Stimulated activated naive CD4-positive, alpha-beta T cell treated with Interleukin-2 at 50 U/mL for 16 hours (primary cell): ENCODE results near the gene CPE.
"Not testable (repeated sequence)": the region's sequence is repeated elsewhere in the genome, so short reads cannot be mapped to it uniquely, and the experiment has no call there.

Experiments used
- DNase-seq: peaks from one replicate; lab custom pipeline; 2025; lab: John Stamatoyannopoulos, UW

The CPE gene

DNA sequence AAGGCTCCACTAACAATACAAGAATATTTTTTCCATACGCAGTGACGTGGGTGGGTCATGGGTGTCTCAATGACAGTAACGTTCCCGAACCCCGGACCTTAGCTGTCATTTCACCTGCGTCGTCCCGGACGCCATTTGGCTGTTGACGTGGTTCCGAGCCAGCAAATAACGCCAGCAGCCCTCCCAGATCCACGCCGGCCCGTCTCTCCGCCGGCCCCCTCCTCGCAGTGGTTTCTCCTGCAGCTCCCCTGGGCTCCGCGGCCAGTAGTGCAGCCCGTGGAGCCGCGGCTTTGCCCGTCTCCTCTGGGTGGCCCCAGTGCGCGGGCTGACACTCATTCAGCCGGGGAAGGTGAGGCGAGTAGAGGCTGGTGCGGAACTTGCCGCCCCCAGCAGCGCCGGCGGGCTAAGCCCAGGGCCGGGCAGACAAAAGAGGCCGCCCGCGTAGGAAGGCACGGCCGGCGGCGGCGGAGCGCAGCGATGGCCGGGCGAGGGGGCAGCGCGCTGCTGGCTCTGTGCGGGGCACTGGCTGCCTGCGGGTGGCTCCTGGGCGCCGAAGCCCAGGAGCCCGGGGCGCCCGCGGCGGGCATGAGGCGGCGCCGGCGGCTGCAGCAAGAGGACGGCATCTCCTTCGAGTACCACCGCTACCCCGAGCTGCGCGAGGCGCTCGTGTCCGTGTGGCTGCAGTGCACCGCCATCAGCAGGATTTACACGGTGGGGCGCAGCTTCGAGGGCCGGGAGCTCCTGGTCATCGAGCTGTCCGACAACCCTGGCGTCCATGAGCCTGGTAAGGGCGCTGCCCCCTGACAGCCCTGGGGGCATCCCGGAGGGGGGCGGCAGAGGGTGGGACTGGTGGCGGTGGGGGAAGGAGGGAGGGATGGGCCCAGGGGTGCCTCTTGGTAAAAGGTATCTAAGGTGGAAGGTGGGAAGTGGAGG is at the start of gene CPE:
TSS of gene CPE (plus strand) at position 264 of the 933 bp plus-strand sequence. CDS start at position 478, 214 bp downstream.
- DNase-seq: peak; percentile 14

DNA sequence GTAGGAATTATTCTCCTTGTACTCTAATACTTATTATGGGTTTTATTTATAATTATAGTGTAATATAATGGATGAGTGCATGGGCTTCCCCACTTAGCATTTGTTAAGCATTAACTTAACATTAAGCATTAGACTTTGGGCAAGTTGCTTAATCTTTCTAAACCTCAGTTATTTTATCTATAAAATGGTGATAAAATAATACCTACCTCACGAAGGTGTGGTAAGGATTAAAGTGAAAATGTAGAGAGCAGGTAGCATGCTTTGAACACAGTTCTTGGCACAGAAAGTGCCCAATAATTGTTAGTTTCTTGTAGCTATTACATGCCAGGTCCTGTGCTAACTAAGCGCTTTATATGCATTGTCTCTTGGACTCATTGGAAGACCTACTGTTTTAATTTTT is 48.7 kb upstream of the CPE start:
- no peak for DNase-seq

GRCh38 chr4:165330666-165331065 is 48.1 kb upstream of the CPE start:
- no peak for DNase-seq

- no peak for DNase-seq
Measured at GRCh38 chr4:165331359-165331758, 47.4 kb upstream of the CPE start.

GRCh38 chr4:165331823-165332222 is 47.0 kb upstream of the CPE start:
- DNase-seq: no peak

DNA sequence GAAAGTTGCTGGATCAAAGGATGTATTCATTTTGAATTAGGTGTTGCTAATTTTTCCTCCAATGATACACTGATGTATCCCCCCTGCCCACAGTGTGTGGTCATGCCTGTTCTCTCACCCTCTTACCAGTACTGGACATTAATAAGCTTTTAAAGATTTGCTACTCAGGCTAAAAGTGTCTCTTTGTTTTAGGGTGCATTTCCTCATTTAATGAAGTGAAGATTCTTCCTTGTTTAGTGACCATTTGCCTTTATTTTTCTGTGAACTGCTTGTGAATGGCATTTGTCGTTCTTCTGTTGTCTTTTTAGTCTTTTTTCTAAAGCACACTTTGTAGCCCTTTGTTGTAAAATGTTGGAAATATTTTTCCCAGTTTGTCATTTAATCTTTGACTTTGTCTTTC is 46.3 kb upstream of the CPE start:
- no peak for DNase-seq

DNA sequence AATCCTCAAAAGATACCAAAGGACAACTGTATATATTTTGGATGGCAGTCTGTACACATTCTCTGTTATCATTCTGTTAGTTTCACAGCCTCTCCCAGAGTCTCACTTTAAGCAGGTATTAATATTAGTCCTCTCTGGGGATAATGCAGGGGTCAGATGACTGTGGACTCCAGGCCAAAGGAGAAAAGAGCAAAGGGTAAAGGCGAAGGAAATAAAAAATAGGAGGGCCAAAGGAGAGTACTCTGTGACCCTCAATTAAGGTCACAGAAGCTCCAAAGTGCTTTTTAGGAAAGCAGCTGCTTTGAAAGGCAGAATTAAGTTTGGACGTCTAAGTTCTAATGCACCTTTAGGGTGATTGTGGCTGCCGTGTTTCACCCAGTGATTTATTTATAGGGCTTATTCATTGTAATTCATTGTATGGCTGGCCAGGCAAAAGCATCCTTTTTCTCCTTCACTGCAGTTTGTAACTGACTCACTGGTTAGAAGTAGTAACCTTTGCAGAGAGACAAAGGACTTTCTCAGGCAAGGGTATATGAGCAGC is 43.6 kb upstream of the CPE start:
- no peak for DNase-seq

GRCh38 chr4:165336743-165337142 is 42.1 kb upstream of the CPE start:
- DNase-seq: no peak

GRCh38 chr4:165342340-165342739 is 36.5 kb upstream of the CPE start:
- DNase-seq: not testable (repeated sequence)

GRCh38 chr4:165343353-165344191 is 35.2 kb upstream of the CPE start:
- DNase-seq: no peak

DNA sequence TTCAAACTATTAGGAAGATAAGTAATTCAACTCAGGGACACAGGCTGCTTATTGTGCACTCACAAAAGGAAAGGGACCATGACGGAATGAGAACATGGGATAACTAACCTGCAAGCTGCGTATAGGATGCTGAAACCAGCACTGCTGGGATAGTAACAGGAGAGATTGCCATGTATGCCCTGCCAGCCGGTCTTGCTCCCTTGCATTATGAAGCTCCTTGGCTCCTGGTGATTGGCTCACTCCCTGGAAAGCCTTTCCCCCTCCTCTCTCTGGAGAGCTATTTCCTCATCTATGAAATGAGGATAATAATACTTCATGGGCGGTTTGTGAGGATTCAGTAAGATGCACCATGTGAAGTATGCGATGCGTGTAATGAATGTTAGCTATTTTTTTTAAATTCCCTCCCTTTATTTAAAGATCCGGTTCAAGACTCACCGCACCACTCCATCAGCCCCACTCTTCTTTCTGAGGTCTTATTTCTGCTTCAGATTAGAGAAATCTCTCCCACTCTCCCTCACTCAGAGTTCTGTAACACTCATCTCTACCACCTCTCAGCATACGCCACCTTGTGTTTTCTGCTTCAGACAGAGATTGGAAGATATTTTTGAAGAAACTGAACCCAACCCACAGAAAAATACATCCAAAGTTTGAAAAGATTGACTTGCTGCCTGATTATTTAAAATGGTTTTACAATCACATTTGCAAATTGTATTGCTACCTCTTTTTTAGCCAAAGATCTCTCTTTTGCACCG is 33.0 kb upstream of the CPE start:
- no peak for DNase-seq

- no peak for DNase-seq
Measured at GRCh38 chr4:165347647-165348569, 30.9 kb upstream of the CPE start.

DNA sequence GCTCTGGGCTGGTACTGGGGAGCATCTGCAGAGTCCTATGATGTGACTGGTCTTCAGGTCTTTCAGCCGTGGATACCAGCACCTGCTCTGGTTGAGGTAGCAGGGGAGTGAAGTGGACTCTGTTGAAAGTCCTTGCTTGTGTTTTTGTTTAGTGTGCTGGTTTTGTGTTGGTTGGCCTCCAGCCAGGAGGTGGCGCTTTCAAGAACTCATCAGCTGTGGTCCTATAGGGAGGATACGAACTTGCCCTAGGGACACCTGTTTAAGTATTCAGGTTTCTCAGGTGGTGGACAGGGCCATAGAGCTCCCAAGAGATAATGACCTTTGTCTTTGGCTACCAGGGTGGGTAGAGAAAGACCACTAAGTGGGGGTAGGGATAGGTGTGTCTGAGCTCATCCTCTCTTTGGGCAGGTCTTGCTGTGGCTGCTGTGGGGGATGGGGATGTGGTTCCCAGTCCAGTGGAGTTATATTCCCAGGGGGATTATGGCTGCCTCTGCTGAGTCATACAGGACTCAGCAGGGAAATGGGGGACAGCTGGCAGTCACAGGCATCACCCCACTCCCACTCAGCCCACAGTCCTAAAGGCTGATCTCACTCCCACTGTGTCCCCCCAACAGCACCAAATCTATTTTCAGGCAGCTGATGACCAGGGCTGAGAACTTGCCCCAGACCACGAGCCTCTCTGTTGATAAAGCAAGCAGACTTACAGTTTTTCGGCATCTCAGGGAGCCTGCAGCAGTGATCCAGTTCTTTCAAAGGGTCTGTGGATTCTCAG is 27.3 kb upstream of the CPE start:
- no peak for DNase-seq

- no peak for DNase-seq
Measured at GRCh38 chr4:165355900-165356300, 22.9 kb upstream of the CPE start.

DNA sequence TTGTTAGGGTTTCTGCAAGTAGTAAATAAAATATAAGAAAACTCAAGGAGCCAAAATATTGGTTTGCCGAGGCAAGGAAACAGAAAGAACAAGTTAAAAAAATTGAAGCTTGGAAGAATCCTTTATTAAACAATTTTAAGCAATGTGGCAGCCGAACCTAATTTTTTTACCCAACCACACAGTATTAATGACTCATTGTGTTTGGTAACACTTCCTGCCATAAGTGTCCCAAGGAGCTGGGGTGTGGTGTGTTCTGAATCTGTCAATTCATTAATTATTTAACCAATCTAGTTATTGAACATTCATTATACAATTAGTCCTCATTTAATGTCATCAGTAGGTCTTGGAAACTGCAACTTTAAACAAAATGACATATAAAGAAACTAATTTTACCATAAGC is 19.3 kb upstream of the CPE start:
- no peak for DNase-seq

GRCh38 chr4:165360041-165360695 is 18.6 kb upstream of the CPE start:
- no peak for DNase-seq

DNA sequence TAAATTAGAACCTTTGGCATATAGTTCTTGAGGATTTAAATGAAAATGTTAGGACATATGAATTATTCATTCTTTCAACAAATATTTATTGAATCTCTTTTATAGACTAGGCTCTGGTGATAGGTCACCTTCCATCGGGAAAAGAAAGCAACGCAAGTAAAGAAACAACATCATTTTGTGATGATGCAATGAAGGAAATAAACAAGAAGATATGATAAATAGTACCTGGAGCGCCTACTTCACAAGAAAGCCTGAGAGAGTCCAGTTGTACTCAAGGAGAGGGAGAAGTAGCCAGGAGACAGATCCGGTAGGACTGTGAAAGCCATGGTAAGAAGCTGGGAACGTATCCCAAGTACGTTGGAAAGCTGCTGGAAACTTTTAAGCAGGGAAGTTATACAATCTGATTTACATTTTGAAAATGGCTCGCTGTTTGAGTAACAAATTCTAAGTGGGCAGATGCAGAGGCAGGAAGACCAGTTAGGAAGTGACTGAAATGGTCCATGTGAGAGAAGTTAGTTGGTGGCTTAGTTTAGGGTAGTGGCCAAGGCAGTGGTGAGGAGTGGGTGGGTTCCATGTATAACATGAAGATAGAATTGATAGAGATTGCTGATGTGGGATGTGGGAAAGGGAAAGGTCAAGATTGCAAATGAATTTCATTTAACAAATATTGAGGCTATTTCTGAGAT is 17.7 kb upstream of the CPE start:
- DNase-seq: no peak

DNA sequence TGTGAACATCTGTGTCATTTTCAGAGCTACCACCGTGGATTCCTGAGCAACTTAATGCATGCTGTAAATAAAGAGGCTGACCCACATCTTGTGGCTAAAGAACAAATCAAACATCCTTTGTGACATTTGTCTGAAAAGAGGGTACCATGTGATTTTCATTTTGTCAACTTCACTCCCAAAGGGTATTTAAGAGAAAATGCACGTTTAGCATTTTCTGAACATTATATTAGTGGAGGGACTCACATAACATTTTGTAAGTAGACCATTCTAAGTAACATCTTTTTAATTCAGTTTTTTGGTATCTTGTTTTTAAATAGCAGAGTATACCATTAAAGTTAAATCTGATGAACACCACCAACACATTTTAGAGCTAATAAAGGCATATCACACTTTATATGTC is 17.0 kb upstream of the CPE start:
- no peak for DNase-seq
